ENCODE measurements around the gene MTHFD1L. TPM values are rescaled to one million over a fixed set of nuclear protein-coding genes. Genes with fewer than 3 reads are reported as not detected.

MTHFD1L gene
- total RNA-seq, 2 donors from 2014 or later, result 13.0 to 19.1 TPM

GRCh38 chr6:151137542-151137941 lies 272.0 kb downstream of the MTHFD1L start:
- intact Hi-C loops (cut with DNase I), result no loop called here
- WGBS, 2 donors, result 88 to 92% methylated on average over 6 of the region's 6 CpGs
- ATAC-seq, result no peak

GRCh38 chr6:151139524-151139923 lies 274.0 kb downstream of the MTHFD1L start:
- intact Hi-C loops (cut with DNase I), result no loop called here
- no peak overlapping the region for H3K4me3 ChIP-seq
- 84 to 88% methylated on average over 11 of the region's 11 CpGs for WGBS, 2 donors

More at GRCh38 chr6:151137542-151137941, 272.0 kb downstream of the MTHFD1L start:
- H3K27ac ChIP-seq, result no peak overlapping the region
- DNase-seq, result no peak
- no peaks in the 10 kb centered on the region for H3K36me3 ChIP-seq (replicated peaks in 1 of 2; ENCODE audit: insufficient read depth in 1 of 2, low read depth in 2 of 2)
- H3K27me3 ChIP-seq, result no peaks in the 10 kb centered on the region
- TF ChIP-seq POLR2A (IDR thresholded peaks at IDR 0.05), result no peak
- TF ChIP-seq CTCF (IDR thresholded peaks at IDR 0.05), result no peak
- peaks cover 11% of the 10 kb centered on the region for H3K4me1 ChIP-seq
- no peaks in the 10 kb centered on the region for H3K9me3 ChIP-seq
- H3K4me3 ChIP-seq, result no peak overlapping the region

GRCh38 chr6:151140767-151141166 lies 275.3 kb downstream of the MTHFD1L start:
- TF ChIP-seq CTCF (IDR thresholded peaks at IDR 0.05) (no peak), POLR2A (IDR thresholded peaks at IDR 0.05) (no peak)
- H3K9me3 ChIP-seq, result no peaks in the 10 kb centered on the region
- intact Hi-C loops (cut with DNase I), result no loop called here
- no peaks in the 10 kb centered on the region for H3K27me3 ChIP-seq
- WGBS, 2 donors, result 73 to 77% methylated on average over 3 of the region's 3 CpGs
- H3K4me1 ChIP-seq, result peaks cover 16% of the 10 kb centered on the region
- DNase-seq (no peak), ATAC-seq (no peak)
- no peak overlapping the region for H3K4me3 ChIP-seq
- H3K27ac ChIP-seq, result no peak overlapping the region
- no peaks in the 10 kb centered on the region for H3K36me3 ChIP-seq (replicated peaks in 1 of 2; ENCODE audit: insufficient read depth in 1 of 2, low read depth in 2 of 2)

More at GRCh38 chr6:151139524-151139923, 274.0 kb downstream of the MTHFD1L start:
- no peak for DNase-seq
- Histone ChIP-seq H3K27ac (no peak overlapping the region), H3K4me1 (peaks cover 16% of the 10 kb centered on the region), H3K9me3 (no peaks in the 10 kb centered on the region), H3K36me3 (replicated peaks in 1 of 2; ENCODE audit: insufficient read depth in 1 of 2, low read depth in 2 of 2) (no peaks in the 10 kb centered on the region), H3K27me3 (no peaks in the 10 kb centered on the region)
- no peak for ATAC-seq
- no peak for TF ChIP-seq POLR2A (IDR thresholded peaks at IDR 0.05)

- no peaks in the 10 kb centered on the region for H3K9me3 ChIP-seq
Observed at GRCh38 chr6:151141685-151142084, 276.2 kb downstream of the MTHFD1L start.

GRCh38 chr6:151142676-151143075 lies 277.2 kb downstream of the MTHFD1L start:
- H3K4me1 ChIP-seq, result peaks cover 4% of the 10 kb centered on the region
- DNase-seq, result no peak
- intact Hi-C loops (cut with DNase I), result no loop called here
- no peaks in the 10 kb centered on the region for H3K27me3 ChIP-seq
- no peak overlapping the region for H3K4me3 ChIP-seq
- no peak for ATAC-seq
- no peak overlapping the region for H3K27ac ChIP-seq
- WGBS, 2 donors, result 88 to 93% methylated on average over 5 of the region's 5 CpGs
- no peak for TF ChIP-seq CTCF (IDR thresholded peaks at IDR 0.05)
- no peak for TF ChIP-seq POLR2A (IDR thresholded peaks at IDR 0.05)
- no peaks in the 10 kb centered on the region for H3K36me3 ChIP-seq (replicated peaks in 1 of 2; ENCODE audit: insufficient read depth in 1 of 2, low read depth in 2 of 2)
- no peaks in the 10 kb centered on the region for H3K9me3 ChIP-seq

More at GRCh38 chr6:151141685-151142084, 276.2 kb downstream of the MTHFD1L start:
- Histone ChIP-seq H3K36me3 (replicated peaks in 1 of 2; ENCODE audit: insufficient read depth in 1 of 2, low read depth in 2 of 2) (no peaks in the 10 kb centered on the region), H3K4me1 (peaks cover 8% of the 10 kb centered on the region), H3K4me3 (no peak overlapping the region), H3K27ac (no peak overlapping the region), H3K27me3 (no peaks in the 10 kb centered on the region)
- intact Hi-C loops (cut with DNase I), result no loop called here
- TF ChIP-seq POLR2A (IDR thresholded peaks at IDR 0.05) (no peak), CTCF (IDR thresholded peaks at IDR 0.05) (no peak)
- DNase-seq (peak in 2 of 4 donors; percentile 13 to 34), ATAC-seq (peak; percentile 33)
- 72 to 74% methylated on average over 5 of the region's 5 CpGs for WGBS, 2 donors

Measured in body of pancreas (tissue), 4 donors.